ENCODE data around the gene ANKRD42.
"Not testable (repeated sequence)": the region's sequence is repeated elsewhere in the genome, so short reads cannot be mapped to it uniquely, and the experiment has no call there.

Gene ANKRD42

DNA sequence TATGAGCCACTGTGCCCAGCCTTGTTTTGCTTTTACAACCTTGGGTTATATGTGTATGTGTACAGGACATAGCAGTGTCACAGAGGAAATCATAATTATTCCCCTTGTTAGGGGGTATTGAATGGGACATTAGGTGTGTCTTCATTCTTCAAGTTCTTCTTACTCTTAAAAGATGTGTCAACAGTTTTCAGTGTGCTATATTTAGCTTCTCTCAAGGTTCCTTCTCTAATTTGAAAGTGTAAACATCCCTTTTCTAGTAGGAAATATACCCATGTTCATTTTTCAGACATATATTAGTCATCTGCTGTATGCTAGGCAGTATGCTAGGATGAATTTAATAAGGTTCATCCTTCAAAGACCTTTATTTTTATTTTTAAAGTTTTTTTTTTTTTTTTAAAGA, 19.5 kb upstream of the ANKRD42 start:
- no peak for DNase-seq

DNA sequence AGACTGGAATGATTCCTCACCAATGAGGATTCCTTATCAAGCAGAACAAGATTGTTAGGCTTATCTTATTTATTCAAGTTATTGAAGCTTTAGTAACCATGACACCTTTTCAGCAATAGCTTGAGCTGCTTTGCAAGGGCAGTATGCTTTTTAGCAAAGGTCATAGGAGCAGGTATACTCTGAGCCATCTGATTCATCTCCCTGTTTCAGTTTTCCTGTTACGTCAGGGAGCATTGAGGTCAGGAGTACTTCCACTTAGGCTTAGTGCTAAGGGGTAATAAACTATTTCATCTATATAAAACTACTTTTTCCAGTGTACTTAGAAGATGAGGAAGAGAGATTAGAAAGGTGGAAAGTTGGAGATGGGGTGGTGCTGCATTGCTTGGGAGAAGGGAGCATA, 17.7 kb upstream of the ANKRD42 start:
- no peak for DNase-seq

DNA sequence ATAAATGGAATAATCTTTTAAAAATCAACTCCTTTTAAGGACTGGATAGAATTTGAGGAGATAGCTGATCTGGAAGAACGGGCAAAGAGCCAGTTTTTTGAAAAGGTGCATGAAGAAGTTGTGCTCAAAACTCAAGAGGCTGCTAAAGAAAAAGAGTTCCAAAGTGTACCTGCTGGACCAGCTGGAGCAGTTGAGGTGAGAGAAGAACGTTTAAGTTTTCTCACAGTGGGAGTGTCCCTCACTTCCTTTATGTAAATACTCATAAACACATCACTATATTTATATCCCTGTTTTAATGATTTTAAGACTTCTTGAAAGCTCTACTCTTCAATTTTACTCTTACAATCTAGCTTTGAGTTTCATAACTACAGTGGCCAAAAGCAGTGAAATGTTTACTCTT, 11.7 kb upstream of the ANKRD42 start:
- no peak for DNase-seq

DNA sequence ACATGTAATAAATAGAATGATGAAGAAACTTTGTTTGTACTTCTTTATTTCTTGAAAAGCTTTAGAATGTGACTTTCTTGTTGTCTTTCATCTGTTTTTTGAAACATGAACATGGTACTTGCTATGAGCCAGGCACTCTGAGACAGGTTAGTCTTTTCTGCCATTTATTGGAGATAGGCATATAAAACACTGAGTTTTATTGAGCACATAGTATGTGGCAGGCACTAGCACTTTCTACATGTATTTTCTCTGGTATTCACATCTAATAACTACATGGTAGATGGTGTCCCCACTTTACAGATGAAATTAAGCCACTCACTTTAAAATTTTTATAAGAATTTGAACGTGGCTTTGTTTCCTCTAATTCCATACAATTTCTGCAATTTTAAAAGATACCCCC, 7.7 kb upstream of the ANKRD42 start:
- no peak for DNase-seq

DNA sequence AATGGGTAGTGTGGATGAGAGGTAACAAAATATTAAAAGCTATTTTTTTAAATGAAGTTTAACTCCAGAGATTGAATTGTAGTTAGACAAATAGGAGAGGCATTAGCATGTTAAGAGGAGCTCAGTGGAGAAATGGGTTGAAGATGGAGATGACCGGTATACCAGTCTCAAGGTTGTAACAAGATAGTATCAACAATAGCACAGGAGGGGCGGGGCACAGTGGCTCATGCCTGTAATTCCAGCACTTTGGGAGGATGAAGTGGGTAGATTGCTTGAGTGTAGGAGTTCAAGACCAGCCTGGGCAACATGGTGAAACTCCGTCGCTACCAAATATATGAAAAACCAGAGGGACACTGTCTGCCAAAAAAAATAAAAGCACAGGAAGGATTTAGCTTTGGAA, 6.0 kb upstream of the ANKRD42 start:
- DNase-seq, result no peak

DNA sequence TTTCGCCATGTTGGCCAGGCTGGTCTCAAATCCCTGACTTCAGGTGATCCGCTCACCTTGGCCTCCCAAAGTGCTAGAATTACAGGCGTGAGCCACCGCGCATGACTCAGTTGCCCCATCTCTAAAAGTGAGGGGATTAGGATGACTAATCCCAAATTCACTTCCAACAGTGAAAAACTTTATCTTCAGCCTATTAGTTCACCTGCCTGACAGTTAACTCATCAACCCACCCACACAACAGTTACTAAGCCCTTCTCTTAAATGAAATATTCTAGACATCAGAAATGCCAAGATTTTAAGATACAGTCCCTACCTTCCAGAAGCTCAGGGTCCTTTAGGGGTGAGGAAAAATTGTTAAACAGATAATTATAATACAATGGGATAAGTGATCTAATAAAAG, 2.0 kb upstream of the ANKRD42 start:
- DNase-seq, result no peak

DNA sequence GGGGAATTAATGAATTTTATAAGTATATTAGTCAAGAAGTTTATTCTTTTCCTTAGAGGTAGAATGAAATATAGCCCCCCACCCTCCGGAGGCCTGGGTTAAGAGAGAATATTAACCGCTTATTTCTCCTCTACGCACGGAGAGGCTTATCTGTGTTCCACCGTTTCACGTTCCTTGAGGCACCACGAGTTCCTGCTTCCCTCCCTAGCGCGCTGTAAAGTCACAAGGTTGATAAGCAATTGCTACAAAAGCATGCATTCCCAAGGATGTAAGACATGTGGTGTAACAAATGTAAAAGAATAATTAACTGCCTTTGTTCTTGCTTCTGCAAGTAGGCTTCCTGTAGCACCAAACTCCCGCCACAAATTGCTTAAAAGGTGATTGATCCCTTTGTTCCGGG, 1.5 kb upstream of the ANKRD42 start:
- no peak for DNase-seq

DNA sequence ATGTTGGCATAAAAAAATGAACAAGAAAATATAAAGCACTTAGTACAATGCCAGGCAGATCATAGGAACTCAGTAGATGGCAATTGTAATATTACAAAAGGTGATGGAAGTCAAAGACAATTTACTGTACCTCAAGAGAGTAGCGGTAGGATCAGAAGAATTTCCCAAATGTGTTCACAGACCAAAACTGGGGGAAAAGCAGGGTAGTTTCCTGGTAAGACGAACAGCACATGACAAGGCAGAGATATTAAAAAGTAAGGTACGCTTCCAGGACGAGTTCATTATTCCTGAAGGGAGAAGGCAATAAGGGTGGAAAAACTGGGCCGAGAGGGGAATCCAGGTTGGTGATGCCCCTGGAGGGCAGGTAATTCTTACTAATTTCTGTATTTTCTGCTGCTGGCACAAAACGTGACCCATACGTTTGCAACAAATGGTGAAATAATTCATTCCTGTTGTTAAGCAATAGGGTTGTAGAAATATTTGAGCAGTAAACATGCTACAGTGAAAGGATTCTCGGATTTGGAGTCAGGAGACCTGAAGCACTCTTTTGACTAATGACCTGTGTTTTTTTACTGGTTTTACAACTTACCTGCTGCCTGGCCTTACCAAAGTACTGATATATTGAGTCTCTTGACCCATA, 786 bp upstream of the ANKRD42 start:
- no peak for DNase-seq

DNA sequence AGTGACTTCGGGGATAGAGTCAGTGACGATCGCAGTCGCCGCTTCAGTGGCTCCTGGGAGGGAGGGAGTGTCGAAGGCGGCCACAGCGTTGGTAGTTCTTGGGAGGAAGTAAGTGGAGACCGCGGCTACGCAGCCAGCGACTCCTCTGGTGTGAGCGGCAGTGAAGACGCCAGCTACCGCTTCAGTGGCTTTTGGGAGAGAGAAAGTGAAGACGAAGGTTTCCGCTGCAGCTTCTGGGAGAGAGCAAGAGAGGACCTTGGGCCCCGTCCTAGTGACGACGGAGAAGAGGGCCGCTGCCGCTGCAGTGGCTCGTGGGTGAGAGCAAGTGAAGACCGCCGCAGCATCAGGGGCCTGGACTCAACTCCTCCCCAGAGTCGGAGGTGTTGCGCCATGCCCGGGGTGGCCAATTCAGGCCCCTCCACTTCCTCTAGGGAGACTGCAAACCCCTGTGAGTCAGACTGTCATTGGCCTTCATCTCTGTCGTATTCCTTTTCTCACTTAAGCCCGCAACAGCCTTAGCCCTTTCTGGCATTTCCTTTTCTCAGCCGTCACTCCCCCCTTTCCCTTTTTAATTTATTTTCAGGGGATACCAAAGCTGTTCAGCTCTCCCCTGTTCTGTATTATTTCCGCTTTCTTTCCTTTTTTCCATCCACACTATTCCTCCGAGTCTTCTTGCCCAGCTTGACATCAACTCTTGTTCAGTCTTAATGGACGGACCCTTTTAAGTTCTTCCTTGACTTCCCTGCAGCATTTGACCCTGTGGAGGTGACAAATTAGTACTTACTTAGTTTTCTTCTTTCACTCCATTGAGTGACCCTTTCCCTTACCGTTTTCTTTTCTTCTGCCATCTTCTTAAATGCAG, 1.0 kb downstream of the ANKRD42 start:
- peak; percentile 80 to 81 for DNase-seq

DNA sequence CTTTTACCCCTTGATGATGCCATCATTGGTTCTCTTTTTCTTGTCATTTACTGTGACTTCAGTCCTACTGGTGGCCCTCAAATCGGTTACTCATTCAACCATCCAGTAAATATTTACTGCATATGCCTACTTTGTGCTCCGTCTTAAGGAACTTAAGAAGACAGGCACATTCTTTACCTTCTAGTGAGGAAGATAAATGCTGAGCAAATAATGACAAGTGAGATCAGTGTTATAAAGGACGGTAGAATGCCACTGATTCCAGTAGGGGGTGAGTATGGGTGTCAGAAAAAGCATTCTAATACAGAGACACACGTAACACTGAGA, 1.6 kb downstream of the ANKRD42 start:
- peak; percentile 44 to 54 for DNase-seq

DNA sequence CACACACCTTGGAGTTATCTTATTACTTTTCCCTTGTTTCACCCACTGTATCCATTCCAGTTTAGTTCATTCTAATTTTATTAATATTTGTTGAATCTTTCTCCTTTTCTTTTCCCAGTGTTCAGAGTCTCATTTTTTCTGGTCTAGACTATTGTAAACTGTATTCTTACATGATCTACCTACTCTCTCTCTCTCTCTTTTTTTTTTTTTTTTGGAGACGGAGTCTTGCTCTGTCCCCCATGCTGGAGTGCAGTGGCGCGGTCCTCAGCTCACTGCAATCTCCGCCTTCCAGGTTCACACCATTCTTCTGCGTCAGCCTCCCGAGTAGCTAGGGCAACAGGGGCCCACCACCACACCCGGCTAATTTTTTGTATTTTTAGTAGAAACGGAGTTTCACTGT, 2.1 kb downstream of the ANKRD42 start:
- DNase-seq, result no peak

DNA sequence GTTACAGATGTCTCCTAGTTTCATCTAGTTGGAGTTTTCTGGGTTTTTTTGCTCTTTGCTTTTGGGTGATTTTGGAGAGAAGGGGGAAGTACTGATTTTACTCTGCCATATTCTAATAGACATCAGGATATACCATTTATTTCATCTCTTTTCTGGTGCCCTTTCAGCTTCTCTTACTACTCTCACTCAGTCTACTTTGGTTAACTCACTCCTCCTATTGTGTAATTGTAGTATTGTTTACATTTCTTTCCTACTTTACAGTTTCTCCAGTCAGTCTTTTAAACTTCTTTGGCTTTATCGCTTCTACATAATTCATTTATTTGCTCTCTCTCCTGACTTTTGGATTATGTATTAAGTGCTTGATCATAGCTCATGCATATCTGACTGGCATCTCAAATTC, 6.5 kb downstream of the ANKRD42 start:
- no peak for DNase-seq

DNA sequence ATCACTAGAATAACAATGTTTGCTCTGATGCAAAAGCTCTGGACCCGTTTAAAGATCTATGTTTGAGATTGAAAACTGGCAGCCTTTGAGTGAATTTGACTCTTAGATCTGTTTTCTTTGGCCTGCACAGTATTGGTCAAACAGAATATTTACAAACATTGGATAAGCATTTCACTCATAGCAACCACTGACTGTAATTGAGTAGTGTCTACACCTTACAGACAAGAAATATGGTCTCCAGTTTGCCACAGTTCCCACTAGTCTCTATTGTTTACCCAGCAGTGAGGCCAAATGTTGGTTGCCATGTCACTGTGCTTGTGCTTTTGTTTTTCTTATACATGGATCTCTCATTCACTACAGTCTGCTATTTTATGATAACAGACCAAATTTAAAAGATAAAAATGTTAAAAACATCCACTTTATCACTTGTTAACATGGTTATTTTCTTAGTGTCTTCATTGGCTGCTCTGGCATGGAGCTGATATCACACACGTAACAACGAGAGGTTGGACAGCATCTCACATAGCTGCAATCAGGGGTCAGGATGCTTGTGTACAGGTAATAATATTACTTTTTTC, 12.2 kb downstream of the ANKRD42 start:
- DNase-seq, result no peak

DNA sequence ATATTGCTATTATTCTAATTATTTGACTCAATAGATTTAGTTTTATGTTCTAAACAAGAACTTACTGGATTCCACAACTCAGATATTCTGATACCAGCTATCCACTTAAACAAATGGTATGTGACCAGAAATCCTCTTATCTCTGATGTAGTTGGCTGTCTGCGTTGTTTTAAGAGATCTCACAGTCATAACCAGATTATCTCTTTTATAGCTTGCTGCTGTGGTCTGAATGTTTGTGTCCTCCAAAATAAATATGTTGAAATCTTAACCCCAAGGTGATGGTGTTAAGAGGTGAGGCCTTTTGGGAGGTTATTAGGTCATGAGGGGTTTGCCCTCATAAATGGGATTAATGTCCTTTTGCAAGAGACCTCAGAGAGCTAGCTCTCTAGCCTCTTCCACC, 12.7 kb downstream of the ANKRD42 start:
- DNase-seq, result no peak

DNA sequence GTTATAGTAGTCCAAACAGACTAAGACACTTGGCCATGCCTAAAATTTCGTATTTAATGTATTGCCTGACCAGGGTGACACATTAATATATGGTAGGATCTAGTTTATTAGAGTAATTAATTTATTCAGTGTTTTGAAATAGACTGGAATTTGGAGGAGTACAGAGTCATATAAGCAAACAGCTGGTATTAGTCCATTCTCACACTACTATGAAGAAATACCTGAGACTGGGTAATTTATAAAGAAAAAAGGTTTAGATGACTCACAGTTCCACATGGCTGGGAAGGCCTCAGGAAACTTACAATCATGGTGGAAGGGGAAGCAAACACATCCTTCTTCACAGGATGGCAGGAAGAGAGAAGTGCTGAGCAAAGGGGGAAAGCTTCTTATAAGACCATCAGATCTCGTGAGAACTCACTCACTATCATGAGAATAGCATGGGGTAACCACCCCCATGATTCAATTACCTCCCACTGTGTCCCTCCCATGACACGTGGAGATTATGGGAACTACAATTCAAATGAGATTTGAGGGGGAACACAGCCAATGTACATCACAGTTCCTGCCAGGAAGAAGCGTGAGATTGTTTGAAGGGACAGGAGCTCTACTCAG, 13.4 kb downstream of the ANKRD42 start:
- DNase-seq, result not testable (repeated sequence)

DNA sequence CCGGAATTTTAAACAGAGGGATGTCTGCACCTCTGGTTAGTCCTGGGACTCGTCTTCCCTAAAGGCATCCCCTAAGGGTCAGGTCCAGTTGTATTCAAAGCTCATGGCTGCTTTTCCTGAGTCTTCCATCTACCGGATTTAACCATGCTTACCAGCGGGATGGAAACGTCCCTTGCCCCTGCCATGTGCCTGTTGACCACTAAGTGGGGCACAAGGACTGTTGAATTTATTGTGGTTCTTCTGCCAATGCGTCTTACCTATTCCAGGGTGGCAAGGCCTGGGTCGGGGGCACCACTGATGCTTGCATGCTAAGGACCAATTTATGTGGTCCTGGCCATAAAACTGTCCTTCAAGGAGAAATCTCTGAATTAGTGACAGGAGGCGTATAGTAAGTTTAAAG, 25.6 kb downstream of the ANKRD42 start:
- no peak for DNase-seq

DNA sequence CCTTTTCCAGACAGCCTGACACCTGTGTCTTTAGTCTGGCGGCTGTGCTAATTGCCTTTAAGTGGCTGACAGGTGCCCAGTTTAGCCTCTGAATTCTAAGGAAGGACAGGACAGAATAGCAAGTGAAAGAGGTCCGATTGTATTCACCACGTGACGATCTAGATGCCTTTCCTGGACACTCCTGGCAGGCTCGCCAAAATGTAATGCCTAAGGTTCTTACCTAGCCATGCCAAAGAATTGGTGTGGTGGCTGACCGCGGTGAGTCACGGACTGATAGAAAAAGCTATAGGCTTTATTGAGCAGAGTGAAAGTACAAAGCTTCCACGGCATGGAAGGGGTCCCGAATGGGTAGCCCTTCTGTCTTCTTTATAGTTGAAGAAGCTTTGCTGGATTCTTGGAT, 26.7 kb downstream of the ANKRD42 start:
- DNase-seq, result no peak

DNA sequence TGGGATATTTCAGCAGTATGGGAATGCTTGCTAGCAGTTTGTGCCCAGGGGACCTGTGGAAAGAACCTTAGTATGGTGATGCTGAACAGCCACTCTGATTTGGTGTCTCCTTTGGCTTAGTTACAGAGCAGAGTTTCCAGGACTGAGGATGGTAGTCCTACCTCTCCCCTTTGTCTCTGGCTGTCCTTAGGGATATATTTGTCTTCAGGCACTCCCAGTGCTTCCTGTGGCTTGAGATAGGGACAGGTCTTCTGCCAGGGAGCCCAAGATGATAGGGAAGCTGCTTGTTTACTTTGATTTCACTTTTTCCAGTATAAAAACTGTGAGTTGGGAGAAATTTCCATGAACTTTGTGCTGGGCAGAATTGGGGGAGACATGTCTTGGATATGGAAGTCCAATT, 28.2 kb downstream of the ANKRD42 start:
- no peak for DNase-seq

DNA sequence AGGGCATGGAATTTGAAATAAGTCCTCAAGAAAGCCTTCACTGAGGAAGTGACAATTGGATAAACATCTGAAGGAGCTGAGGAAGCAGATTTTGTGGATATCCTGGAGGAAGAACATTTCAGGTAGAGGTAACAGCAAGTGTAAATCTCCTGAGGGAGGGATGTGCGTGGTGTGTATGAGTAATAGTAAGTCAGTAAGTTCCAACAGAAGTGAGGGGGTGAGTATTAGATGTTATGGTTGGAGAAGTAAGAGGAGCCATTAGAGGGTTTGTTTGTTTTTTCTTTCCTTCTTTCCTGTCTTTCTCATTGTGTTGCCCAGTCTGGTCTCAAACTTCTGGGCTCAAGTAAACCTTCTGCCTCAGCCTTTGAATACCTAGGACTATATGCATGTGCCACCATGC, 29.0 kb downstream of the ANKRD42 start:
- DNase-seq, result no peak

DNA sequence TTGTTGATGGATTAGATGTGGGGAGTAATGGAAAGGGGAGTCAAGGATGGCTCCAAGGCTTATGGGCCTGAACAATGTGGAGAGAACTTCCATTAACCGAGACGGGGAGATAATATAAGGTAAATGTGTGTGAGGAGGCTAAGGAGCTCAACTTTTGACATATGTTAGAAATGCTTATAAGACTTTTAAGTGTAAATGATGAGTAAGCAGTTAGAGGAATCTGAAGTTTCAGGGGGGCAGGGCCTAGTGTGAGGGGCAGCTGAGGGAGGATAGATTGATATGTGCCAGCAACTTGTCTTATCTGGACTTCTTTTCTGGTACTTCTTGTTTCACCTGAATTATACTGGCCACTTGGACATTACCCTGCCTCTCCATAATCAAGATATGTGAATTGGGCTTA, 29.9 kb downstream of the ANKRD42 start:
- no peak for DNase-seq

DNA sequence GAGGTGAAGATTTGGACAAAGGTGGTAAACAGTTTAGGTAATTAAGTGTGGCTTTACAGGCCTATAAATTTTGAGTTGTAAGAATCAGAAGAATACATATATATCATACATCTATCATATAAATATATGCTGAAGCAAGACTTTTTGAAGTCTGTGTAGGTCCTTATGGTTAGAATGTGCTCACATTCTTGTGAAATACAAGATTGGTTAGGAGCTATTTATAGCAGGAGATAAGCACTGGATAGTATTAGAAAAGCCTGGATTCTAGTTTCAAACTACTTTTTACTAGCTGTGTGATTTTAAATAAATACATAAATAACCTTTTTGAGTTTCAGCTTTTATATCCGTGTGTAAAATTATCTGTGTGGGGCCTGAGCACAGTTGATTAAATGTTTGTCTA, 42.3 kb downstream of the ANKRD42 start:
- DNase-seq, result no peak

DNA sequence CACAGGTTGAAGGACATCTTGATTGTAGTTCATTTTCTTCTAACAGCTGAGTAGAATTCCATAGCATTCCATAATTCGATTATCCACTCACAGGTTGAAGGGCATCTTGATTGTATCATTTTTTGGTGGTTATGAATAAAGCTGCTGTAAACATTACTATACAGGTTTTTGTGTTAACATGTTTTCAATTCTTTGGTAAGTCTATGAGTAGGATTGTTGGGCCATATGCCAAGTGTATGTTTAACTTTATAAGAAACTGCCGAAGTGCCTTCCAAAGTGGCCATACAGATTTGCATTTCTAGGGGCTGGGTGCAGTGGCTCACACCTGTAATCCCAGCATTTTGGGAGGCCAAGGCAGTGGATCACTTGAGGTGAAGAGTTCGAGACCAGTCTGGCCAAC, 44.6 kb downstream of the ANKRD42 start:
- no peak for DNase-seq

DNA sequence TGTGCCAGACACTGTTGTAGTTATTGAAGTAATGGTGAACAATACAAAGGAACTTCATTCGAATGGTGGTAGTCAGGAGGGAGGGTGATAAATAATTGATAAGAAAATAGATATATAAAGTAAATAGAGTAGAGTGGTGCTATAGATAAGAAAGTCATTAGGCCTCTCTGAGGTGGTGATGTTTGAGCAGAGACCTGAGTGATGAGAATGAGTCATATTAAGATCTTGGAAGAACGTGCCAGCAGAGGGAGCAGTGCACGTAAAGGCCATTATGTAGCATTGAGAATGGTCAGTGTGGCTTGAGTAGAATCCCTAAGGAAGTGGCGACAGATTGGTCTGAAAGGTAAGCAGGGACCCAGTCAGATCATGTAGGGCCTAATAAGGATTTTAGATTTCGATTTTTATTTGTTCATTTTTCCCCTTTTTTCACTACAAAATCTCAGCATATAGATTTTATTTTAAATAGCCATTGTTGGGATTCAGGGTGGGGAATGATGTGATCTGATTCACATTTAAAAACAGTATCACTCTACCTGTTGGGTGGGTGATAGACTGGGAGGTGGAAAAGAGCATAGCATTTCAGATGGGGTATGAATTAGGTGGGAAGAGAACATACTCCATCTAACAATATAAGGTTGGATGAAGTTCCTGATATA, 47.9 kb downstream of the ANKRD42 start:
- peak; percentile 36 to 65 for DNase-seq

DNA sequence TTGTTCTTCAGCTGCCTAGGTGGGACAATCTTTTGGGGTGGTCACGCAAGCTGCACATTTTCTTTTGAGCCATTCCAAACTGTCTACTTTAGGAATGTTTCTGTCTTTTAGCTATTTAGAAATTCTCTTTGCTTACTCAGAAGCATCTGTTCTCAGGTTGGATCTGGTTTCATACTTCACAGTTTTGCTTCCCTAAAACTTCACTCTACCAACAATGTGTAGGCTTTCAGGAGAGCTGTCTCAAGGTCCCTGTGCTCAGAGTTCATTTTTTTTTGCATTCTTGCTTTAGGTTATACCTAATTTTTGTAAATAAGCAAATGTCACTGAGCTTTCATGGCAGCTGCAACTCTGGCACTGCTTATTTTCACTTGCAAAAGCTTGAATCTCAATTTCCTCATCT, 55.9 kb downstream of the ANKRD42 start:
- DNase-seq, result no peak
